ENCODE measurements around the gene MON2. TPM values are rescaled to one million over a fixed set of nuclear protein-coding genes. Genes with fewer than 3 reads are reported as not detected.

Gene MON2
- total and polyA plus RNA-seq, 2 donors (not counting 3 experiments of a cell fraction or from before 2014, with no cell fraction given) = 8.9 to 41.8 TPM

GRCh38 chr12:62606654-62607053, 140.0 kb downstream of the MON2 start:
- Histone ChIP-seq H3K27ac (ENCODE audit: insufficient read depth, low read depth, low read length) (no peak overlapping the region), H3K9me1 (replicated peaks; ENCODE audit: control insufficient read depth, extremely low read depth, insufficient read depth, low read length) (no peaks in the 10 kb centered on the region), H3K9me3 (replicated peaks; ENCODE audit: control insufficient read depth, insufficient read depth, low read length) (no peaks in the 10 kb centered on the region), H3K4me1 (ENCODE audit: control insufficient read depth, extremely low read depth, insufficient read depth, low read length) (peaks cover 20% of the 10 kb centered on the region), H3K79me2 (ENCODE audit: control insufficient read depth, insufficient read depth, low read length) (peaks cover 66% of the 10 kb centered on the region), H3K4me3 (replicated peaks in 1 of 3; ENCODE audit: insufficient read depth in 1 of 3, low read depth in 1 of 3, low read length in 3 of 3) (no peak overlapping the region), H3K4me2 (ENCODE audit: insufficient read depth, low read length) (no peak overlapping the region), H3K27me3 (ENCODE audit: control insufficient read depth in 2 of 2, insufficient read depth in 2 of 2, low read length in 2 of 2) (no peaks in the 10 kb centered on the region), H2AFZ (ENCODE audit: low read depth, low read length) (no peak overlapping the region), H3K9ac (replicated peaks; ENCODE audit: extremely low read depth, insufficient read depth, low read length) (no peak overlapping the region), H3K36me3 (ENCODE audit: control insufficient read depth in 2 of 2, extremely low read depth in 1 of 2, insufficient read depth in 2 of 2, low read length in 2 of 2) (no peaks in the 10 kb centered on the region), H4K20me1 (replicated peaks; ENCODE audit: control insufficient read depth, extremely low read depth, insufficient read depth, low read length) (peaks cover 3% of the 10 kb centered on the region)
- POLR2A ChIA-PET = interaction anchor here (0.7 kb wide), 1 partner anchor 34 kb away, joined by 4 read pairs; no protein-coding TSS in a partner anchor
- dilution Hi-C loops (cut with MboI; ENCODE audit: extremely low pct_ligation_motif_present, low sequenced_read_pairs) = loop anchor here (25.0 kb wide), 1 partner anchor 181 kb away; no protein-coding TSS in a partner anchor
- no peak for FAIRE-seq
- BruUV-seq (replicated peaks) = no TSS peak
- DNase-seq (ENCODE audit: low read depth, low spot score) = no peak
- TF ChIP-seq CTCF (IDR thresholded peaks at IDR 0.05; ENCODE audit: extremely low read depth in 1 of 2, insufficient read depth in 1 of 2, low read depth in 1 of 2, low read length in 2 of 2) (no peak), FOS (IDR thresholded peaks at IDR 0.05; ENCODE audit: borderline replicate concordance, insufficient read depth, low read length) (no peak), GATA2 (IDR thresholded peaks at IDR 0.05; ENCODE audit: insufficient read depth, insufficient read length, low read depth, low read length) (no peak), POLR2AphosphoS5 (IDR thresholded peaks at IDR 0.05; ENCODE audit: insufficient read depth, low read depth, low read length) (peak; percentile 17), MAX (IDR thresholded peaks at IDR 0.05; ENCODE audit: insufficient read depth, insufficient read length) (no peak), JUN (IDR thresholded peaks at IDR 0.05; ENCODE audit: borderline replicate concordance, insufficient read depth, insufficient read length, low read depth) (no peak), EZH2 (IDR thresholded peaks at IDR 0.05; ENCODE audit: borderline replicate concordance, low read depth, low read length, severe bottlenecking) (no peak), POLR2A (IDR thresholded peaks at IDR 0.05; ENCODE audit: low read depth, low read length) (peak; percentile 55), MYC (IDR thresholded peaks at IDR 0.05; ENCODE audit: low read depth, low read length) (no peak)
- CTCF ChIA-PET = interaction anchor here (1.3 to 2.4 kb wide), 8 partner anchors 14 to 188 kb away, joined by 3 to 22 read pairs (median 4); no protein-coding TSS in a partner anchor
- intact Hi-C loops (cut with micrococcal nuclease) = loop anchor here (10.0 kb wide), 1 partner anchor 458 kb away; no protein-coding TSS in a partner anchor

All from endothelial cell of umbilical vein (primary cell).